B cell (primary cell): ENCODE data around the gene HDAC7. TPM values are rescaled to one million over a fixed set of nuclear protein-coding genes. Genes with fewer than 3 reads are reported as not detected.

ENCODE experiments used
- ATAC-seq: fragments of 200-7000 bp; cut with Tn5 transposase; one replicate; pipeline ENCODE4 v1.10.0; 2021; ENCODE audit warnings: low read depth, mild to moderate bottlenecking, moderate number of reproducible peaks, moderate library complexity
- CTCF ChIA-PET: fragments of 350-600 bp; sonication (Branson Sonifier 250); formaldehyde crosslinking; loops from one replicate; lab custom pipeline; 2021; ENCODE audit warnings: antibody characterized with exemption, inconsistent platforms; lab: Charles Lee
- POLR2A ChIA-PET: fragments of 350-600 bp; sonication (Branson Sonifier 250); formaldehyde crosslinking; loops from one replicate; lab custom pipeline; 2021; ENCODE audit warnings: antibody characterized with exemption; lab: Charles Lee
- DNase-seq: peaks from one replicate; pipeline ENCODE4 v3.0.0; 2013
- H2AFZ ChIP-seq: 2 replicates; pipeline ENCODE4 v1.6.1; 2012; ENCODE audit warnings: mild to moderate bottlenecking, low read depth, low read length; ENCODE audit not compliant: insufficient read depth, poor library complexity, severe bottlenecking
- H3K27ac ChIP-seq, 2 donors: 1 replicate in 1 of 2; 2 replicates in 1 of 2; pipeline ENCODE4 v1.5.1; 2012 to 2013; ENCODE audit warnings: low read length in 2 of 2, mild to moderate bottlenecking in 2 of 2, moderate library complexity in 1 of 2
- H3K27me3 ChIP-seq, 4 experiments: fragments of 200-600 bp in 1 of 4; sonication (generic) in 1 of 4; replicated peaks in 1 of 4; 1 replicate in 2 of 4; 2 replicates in 2 of 4; pipeline versions ENCODE4 v1.6.1 to v1.7.0; 2013 to 2016; ENCODE audit warnings: low read length in 3 of 4, mild to moderate bottlenecking in 2 of 4, mixed read lengths in 1 of 4, moderate library complexity in 1 of 4; ENCODE audit not compliant: insufficient read depth in 4 of 4, control insufficient read depth in 3 of 4; ENCODE audit errors: control extremely low read depth in 1 of 4
- H3K36me3 ChIP-seq, 2 experiments: replicated peaks in 1 of 2; 1 replicate in 1 of 2; 2 replicates in 1 of 2; pipeline versions ENCODE4 v1.6.1 to v1.7.1; 2013; ENCODE audit warnings: low read length in 1 of 2; ENCODE audit not compliant: insufficient read depth in 2 of 2, control insufficient read depth in 1 of 2; ENCODE audit errors: control extremely low read depth in 1 of 2, extremely low read depth in 1 of 2
- H3K4me1 ChIP-seq, 2 donors: fragments of 200-600 bp in 1 of 2; sonication (generic) in 1 of 2; 1 replicate in 1 of 2; 2 replicates in 1 of 2; pipeline versions ENCODE4 v1.5.1 to v1.6.1; 2013 to 2017; ENCODE audit warnings: low read length in 2 of 2; ENCODE audit not compliant: control insufficient read depth in 2 of 2, insufficient read depth in 2 of 2
- H3K4me2 ChIP-seq: replicated peaks from 2 replicates; pipeline ENCODE3; 2012; ENCODE audit warnings: mild to moderate bottlenecking, low read depth, low read length; ENCODE audit not compliant: poor library complexity, severe bottlenecking
- H3K4me3 ChIP-seq, 5 experiments: fragments of 200-600 bp in 1 of 5; sonication (generic) in 1 of 5; 1 replicate in 3 of 5; 2 replicates in 2 of 5; pipeline versions ENCODE4 v1.5.1 to v1.7.0; 2011 to 2016; ENCODE audit warnings: low read length in 4 of 5, mild to moderate bottlenecking in 4 of 5, low read depth in 2 of 5, control low read depth in 1 of 5, moderate library complexity in 1 of 5; ENCODE audit not compliant: insufficient read depth in 1 of 5; ENCODE audit errors: control extremely low read depth in 1 of 5, extremely low read depth in 1 of 5
- H3K79me2 ChIP-seq: fragments of 200-600 bp; sonication (generic); one replicate; pipeline ENCODE4 v1.6.0; 2016; ENCODE audit warnings: low read length; ENCODE audit not compliant: control insufficient read depth, insufficient read depth
- H3K9ac ChIP-seq: fragments of 200-600 bp; sonication (generic); 2 replicates; pipeline ENCODE4 v1.6.1; 2017; ENCODE audit warnings: mild to moderate bottlenecking, low read length, moderate library complexity
- H3K9me3 ChIP-seq, 3 donors: one replicate each; pipeline versions ENCODE4 v1.6.1 to v1.7.1; 2013; ENCODE audit warnings: low read length in 2 of 3; ENCODE audit not compliant: control insufficient read depth in 2 of 3, insufficient read depth in 1 of 3; ENCODE audit errors: control extremely low read depth in 1 of 3
- H4K20me1 ChIP-seq: 2 replicates; pipeline ENCODE4 v1.6.0; 2012; ENCODE audit warnings: mild to moderate bottlenecking, low read length; ENCODE audit not compliant: insufficient read depth, control insufficient read depth, poor library complexity, severe bottlenecking
- H3K27ac Mint-ChIP-seq: one replicate; pipeline ENCODE4 v1.8.0; 2021; ENCODE audit warnings: mixed read lengths
- H3K27me3 Mint-ChIP-seq: one replicate; pipeline ENCODE4 v1.8.0; 2021; ENCODE audit warnings: mixed read lengths
- H3K4me1 Mint-ChIP-seq: one replicate; pipeline ENCODE4 v1.8.0; 2021; ENCODE audit warnings: mixed read lengths
- H3K4me3 Mint-ChIP-seq: one replicate; pipeline ENCODE4 v1.8.0; 2021; ENCODE audit warnings: mixed read lengths
- H3K9me3 Mint-ChIP-seq: one replicate; pipeline ENCODE4 v1.8.0; 2022; ENCODE audit warnings: mixed read lengths; ENCODE audit not compliant: insufficient read depth
- CTCF ChIP-seq: fragments of 200-600 bp; IDR thresholded peaks from one replicate; pipeline ENCODE4 v1.8.0; 2022; ENCODE audit warnings: antibody characterized with exemption, mild to moderate bottlenecking
- EZH2 ChIP-seq: IDR thresholded peaks from 2 replicates; pipeline ENCODE4 v1.6.1; 2012; ENCODE audit warnings: borderline replicate concordance, low read depth, mild to moderate bottlenecking, moderate library complexity, low read length; ENCODE audit not compliant: insufficient read depth, poor library complexity, severe bottlenecking
- WGBS: methylation state at CpG from one replicate; pipeline ENCODE4 v1.1.5; 2013; ENCODE audit warnings: missing lambda C conversion rate; ENCODE audit not compliant: insufficient coverage; 5-methylcytosine and 5-hydroxymethylcytosine counted together
- intact Hi-C: fragments of 100-400 bp; cut with micrococcal nuclease; formaldehyde crosslinking; loops from one replicate; pipeline ENCODE4 v1.10.0; 2022
- polyA plus RNA-seq: library from polyadenylated mRNA; depleted of rRNA; stranded (reverse); fragments of >200 nt; gene quantifications from 2 replicates; pipeline ENCODE4 v1.2.3, GENCODE V29; 2012
- total RNA-seq, 2 donors: library from RNA; stranded (reverse); fragments of 120-200 nt in 1 of 2; gene quantifications; 1 replicate in 1 of 2; 2 replicates in 1 of 2; pipeline versions ENCODE4 v1.2.3 to v1.2.4, GENCODE V29; 2013 to 2022

Gene HDAC7
- total and polyA plus RNA-seq, 2 donors (not counting 1 experiment from before 2014, with no cell fraction given): 87.2 to 178 TPM

GRCh38 chr12:47783821-47784819 is 35.6 kb downstream of the HDAC7 start:
- H4K20me1 ChIP-seq: peaks cover 12% of the 10 kb centered on the region
- Mint-ChIP-seq H3K4me1 (peaks cover 5% of the 10 kb centered on the region), H3K9me3 (no peaks in the 10 kb centered on the region), H3K27me3 (no peaks in the 10 kb centered on the region), H3K27ac (no peak overlapping the region), H3K4me3 (no peak overlapping the region)
- H3K36me3 ChIP-seq: peaks cover 2 to 61% of the 10 kb centered on the region in 2 experiments
- no peak for DNase-seq
- H3K79me2 ChIP-seq: no peaks in the 10 kb centered on the region
- no peak overlapping the region for H3K4me3 ChIP-seq
- ChIA-PET CTCF (interaction anchor here (2.2 to 38.8 kb wide), 3 partner anchors 51 to 68 kb away, joined by 5 to 1203 read pairs (median 584); partner anchors contain the start of genes ENDOU and RPAP3), POLR2A (no interaction called here)
- no peaks in the 10 kb centered on the region for H3K9me3 ChIP-seq
- H3K27ac ChIP-seq: no peak overlapping the region
- H3K4me1 ChIP-seq: no peaks in the 10 kb centered on the region
- no peak overlapping the region for H3K9ac ChIP-seq
- WGBS: 93% methylated on average over 15 of the region's 20 CpGs
- no peak for ATAC-seq
- no peaks in the 10 kb centered on the region for H3K27me3 ChIP-seq
- intact Hi-C loops: no loop called here
- no peak overlapping the region for H2AFZ ChIP-seq
- TF ChIP-seq CTCF: no peak
- no peak overlapping the region for H3K4me2 ChIP-seq

- H3K27ac Mint-ChIP-seq: peak overlapping the region; percentile 1
- Histone ChIP-seq H3K27me3 (no peaks in the 10 kb centered on the region), H4K20me1 (peaks cover 18% of the 10 kb centered on the region), H3K4me2 (no peak overlapping the region), H3K9ac (no peak overlapping the region), H3K36me3 (peaks cover 2 to 52% of the 10 kb centered on the region in 2 experiments), H3K9me3 (no peaks in the 10 kb centered on the region), H3K4me1 (no peaks in the 10 kb centered on the region), H3K79me2 (no peaks in the 10 kb centered on the region), H3K27ac (no peak overlapping the region), H2AFZ (no peak overlapping the region), H3K4me3 (no peak overlapping the region)
- CTCF ChIA-PET: interaction anchor here (2.2 to 20.0 kb wide), 4 partner anchors 30 to 132 kb away, joined by 6 to 584 read pairs (median 246); partner anchors contain the start of genes ENDOU and RPAP3
- TF ChIP-seq EZH2 (no peak), CTCF (no peak)
- H3K27me3 Mint-ChIP-seq: no peaks in the 10 kb centered on the region
- DNase-seq (no peak), ATAC-seq (no peak)
- POLR2A ChIA-PET: no interaction called here
- no peaks in the 10 kb centered on the region for H3K9me3 Mint-ChIP-seq
- intact Hi-C loops: no loop called here
- WGBS: 97% methylated on average over 11 of the region's 17 CpGs
- peaks cover 9% of the 10 kb centered on the region for H3K4me1 Mint-ChIP-seq
- no peak overlapping the region for H3K4me3 Mint-ChIP-seq
Measured at GRCh38 chr12:47783024-47783755, 36.5 kb downstream of the HDAC7 start.
